NCI-H526 (cell line): Measurements from ENCODE around the gene SCT.

Experiments used
- DNase-seq, 2 experiments: peaks; one replicate each; lab custom pipeline; 2025; lab: John Stamatoyannopoulos, UW

Gene SCT

GRCh38 chr11:610146-610801 lies 16.7 kb downstream of the SCT start:
- no peak for DNase-seq

GRCh38 chr11:609341-609811 lies 17.6 kb downstream of the SCT start:
- no peak for DNase-seq

DNA sequence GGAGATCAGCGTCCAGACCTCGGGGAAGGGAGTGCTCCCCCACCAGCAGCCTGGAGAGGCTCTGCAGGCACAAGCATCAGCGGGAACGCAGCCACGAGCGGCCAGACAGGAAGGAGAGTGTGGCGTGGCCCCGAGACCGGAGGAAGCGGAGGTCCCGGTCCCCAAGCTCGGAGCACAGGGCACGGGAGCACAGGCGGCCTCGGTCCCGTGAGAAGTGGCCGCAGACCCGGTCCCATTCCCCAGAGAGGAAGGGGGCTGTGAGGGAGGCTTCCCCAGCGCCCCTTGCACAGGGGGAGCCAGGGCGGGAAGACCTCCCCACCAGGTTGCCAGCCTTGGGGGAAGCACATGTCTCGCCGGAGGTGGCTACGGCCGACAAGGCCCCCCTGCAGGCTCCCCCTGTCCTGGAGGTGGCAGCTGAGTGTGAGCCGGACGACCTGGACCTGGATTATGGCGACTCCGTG lies 18.2 kb downstream of the SCT start:
- no peak for DNase-seq

- no peak for DNase-seq
Measured at GRCh38 chr11:607971-608659, 18.9 kb downstream of the SCT start.

GRCh38 chr11:607020-607780 lies 19.8 kb downstream of the SCT start:
- no peak for DNase-seq

GRCh38 chr11:606245-606644 lies 20.7 kb downstream of the SCT start:
- DNase-seq: no peak

- DNase-seq: no peak
Measured at GRCh38 chr11:605286-606129, 21.5 kb downstream of the SCT start.

DNA sequence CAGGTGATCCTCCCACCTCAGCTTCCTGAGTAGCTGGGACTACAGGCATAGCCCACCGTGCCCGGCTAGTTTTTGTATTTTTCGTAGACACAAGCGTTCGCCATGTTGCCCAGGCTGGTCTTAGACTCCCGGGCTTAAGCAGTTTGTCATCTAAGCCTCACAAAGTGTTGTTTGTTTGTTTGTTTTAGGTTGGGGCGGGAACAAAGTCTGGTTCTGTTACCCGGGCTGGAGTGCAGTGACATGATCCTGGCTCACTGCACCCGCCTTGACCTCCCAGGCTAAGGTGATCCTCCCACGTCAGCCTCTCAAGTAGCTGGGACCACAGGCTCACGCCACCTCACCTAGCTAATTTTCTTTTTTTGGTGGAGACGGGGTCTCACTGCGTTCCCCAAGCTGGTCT lies 23.8 kb downstream of the SCT start:
- no peak for DNase-seq

DNA sequence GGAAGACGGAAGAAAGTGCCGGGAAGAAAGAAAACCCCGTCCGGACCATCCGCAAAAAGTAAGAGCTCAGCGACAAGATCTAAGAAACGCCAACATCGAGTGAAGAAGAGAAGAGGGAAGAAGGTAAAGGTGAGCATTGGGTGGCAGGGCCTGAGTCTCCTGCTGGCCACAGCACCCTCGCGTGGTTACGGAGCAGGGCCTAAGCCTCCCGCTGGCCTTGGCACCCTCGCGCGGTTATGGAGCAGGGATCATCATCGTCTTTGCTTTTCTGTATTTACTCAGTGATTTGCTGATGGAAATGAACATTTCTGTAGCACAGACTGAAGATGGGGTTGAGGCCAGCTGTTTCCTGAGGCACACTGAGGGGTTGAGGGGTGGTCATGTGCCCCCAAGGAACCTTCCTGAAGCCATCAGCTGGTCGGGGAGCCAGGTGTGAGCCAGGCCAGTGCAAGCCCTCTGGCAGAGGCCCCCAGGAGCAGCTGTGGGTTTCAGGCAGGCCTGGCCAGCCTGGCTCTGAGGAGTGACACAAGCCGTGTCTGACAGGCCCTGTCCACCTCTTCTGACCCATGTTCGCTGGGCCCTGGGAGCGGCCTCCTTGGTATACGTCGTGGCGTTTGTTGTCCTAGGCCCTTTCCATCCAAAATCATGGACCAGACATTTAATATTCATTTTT lies 25.3 kb downstream of the SCT start:
- no peak for DNase-seq

GRCh38 chr11:598005-598680 lies 28.8 kb downstream of the SCT start:
- no peak for DNase-seq

- DNase-seq: no peak
Measured at GRCh38 chr11:597166-597725, 29.7 kb downstream of the SCT start.

DNA sequence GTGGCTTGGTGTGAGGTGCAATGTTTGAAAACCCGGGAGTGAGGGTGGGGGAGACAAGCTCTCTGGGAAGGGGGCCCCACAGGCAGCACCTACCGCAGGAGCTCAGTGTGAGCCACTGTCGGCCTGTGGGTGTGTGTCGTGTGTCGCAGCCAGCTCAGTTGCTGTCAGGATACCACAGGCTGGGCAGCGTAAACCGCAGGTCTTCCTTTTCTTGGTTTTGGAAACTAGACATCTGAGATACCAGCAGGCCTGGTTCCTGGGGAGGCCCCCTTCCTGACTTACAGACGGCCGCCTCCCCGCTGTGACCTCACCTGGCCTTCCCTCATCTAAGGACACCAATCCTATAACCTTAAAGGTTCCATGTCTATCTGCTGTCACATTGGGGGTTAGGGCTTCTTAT lies 30.6 kb downstream of the SCT start:
- DNase-seq: no peak

GRCh38 chr11:595400-595799 lies 31.6 kb downstream of the SCT start:
- no peak for DNase-seq

DNA sequence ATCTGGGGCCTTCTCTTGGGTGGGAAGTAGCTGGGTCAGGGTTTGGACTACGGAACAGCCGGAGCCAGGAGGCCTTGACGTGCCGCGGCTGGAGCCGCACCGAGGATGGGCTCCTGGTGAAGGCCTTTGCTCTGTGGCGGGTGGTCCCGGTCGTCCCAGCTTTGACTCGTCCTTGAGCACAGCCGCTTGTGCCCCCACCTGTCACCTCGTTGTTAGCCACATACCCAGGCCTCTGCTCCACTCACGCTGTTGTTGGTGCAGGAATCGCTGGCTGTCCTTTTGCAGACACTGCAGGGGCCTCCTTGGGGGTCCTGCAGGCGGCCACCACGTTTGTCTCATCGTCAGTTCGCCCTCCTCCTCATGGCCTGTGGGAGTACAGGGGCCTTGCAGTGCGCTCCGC lies 33.6 kb downstream of the SCT start:
- no peak for DNase-seq

DNA sequence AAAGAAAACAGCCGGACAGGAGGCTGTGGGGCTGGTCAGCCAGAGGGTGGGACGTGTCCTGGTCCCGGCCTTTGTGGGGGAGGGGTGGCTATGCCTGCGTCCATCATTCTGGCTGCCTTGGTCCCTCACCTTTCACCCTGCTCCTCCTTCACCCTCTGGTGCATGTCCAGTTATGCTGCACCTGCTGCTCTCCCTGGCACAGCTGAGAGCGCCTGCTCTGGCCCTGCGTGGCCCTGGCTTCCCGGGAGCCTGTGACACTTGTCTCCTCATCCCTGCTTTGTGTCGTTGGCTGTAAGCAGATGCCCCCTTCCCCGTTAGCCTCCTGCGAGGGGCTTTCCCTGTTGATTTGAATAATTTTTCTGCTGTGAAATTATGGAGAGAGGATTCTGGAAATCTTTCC lies 34.1 kb downstream of the SCT start:
- no peak for DNase-seq

- DNase-seq: no peak
Measured at GRCh38 chr11:592501-592900, 34.5 kb downstream of the SCT start.

DNA sequence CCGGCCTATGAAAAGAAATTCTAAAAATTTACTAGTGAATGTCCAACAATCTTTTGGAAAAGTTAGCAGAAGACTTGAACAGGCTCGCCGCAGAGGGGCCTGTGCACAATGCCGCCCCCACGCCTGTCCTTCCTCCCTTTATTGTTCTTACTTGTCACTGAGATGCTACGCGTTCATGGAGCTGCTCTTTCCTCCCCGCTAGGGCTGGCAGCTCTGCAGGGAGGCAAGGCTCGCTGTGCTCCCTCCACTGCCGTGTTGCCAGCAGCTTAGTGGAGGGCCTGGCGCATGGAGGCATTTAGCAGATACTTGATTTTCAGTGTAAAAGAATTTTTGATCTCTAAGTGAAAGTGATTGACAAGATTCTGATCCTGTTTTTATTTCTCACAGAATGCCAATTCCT lies 36.0 kb downstream of the SCT start:
- no peak for DNase-seq

DNA sequence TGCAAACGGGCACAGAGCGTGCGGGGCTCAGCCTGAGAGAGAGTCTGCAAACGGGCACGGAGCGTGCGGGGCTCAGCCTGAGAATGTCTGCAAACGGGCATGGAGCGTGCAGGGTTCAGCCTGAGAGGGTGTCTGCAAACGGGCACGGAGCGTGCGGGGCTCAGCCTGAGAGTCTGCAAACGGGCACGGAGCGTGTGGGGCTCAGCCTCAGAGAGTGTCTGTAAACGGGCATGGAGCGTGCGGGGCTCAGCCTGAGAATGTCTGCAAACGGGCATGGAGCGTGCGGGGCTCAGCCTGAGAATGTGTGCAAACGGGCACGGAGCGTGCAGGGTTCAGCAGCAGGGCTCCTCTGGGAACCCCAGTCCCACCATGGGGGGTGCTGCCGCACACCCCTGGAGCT lies 37.2 kb downstream of the SCT start:
- DNase-seq: no peak

DNA sequence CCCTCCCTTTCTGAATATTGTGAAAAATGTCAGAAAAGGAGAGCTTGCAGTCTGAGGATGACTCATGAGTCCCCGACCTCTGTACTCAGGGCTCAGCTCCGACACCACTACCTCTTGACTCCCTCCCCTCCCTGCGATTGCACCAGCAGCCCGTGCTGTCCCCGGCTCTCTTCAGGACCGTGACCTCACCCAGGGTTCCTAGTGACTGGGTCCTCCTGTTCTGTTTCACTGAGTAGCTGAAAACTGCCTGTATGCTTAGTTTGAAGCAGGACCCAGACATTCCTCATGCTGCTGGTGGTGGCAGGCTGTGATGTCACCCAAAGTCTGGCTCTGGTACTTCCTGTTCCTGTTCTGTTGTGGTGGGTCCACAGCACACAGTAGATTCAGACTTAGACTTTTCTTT lies 39.0 kb downstream of the SCT start:
- no peak for DNase-seq

DNA sequence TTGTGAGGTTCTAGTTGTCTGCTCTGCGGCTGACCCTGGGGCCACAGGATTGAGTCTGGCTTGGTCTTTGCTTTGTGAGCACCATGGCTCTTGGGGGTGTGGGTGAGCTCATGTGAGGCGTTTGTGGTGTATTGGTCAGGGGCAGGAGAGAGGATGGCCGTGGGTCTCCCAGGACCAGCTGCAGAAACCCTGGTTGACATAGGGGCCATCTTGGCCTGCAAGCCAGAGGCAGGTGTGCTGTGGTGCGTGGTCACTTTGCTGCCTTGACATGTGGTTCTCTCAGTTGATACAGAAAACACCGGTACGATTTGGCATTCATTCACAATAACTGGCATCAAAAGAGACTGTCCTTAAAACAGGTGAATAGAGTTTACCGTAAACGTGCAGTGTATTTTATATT lies 39.4 kb downstream of the SCT start:
- no peak for DNase-seq
